IMR-90 (cell line): ENCODE data around the gene COPS7B.

ENCODE experiments used
- CTCF ChIP-seq: conservative IDR thresholded peaks from 2 replicates; pipeline ENCODE4 v1.5.1; 2012; ENCODE audit warnings: mild to moderate bottlenecking, low read depth, low read length, improper control_type of control experiment
- FOS ChIP-seq: fragments of 150-350 bp; IDR thresholded peaks from 2 replicates; pipeline ENCODE4 v1.6.1; 2016; ENCODE audit warnings: low read depth, low read length
- POLR2A ChIP-seq: IDR thresholded peaks from 2 replicates; pipeline ENCODE4 v1.6.1; 2012; ENCODE audit warnings: mild to moderate bottlenecking, low read depth, low read length

- TF ChIP-seq FOS (no peak), CTCF (no peak), POLR2A (no peak)
Observed at GRCh38 chr2:231816327-231817026, 30.2 kb downstream of the COPS7B start.
